ENCODE data around the gene IFT88.
"Not testable (repeated sequence)": the region's sequence is repeated elsewhere in the genome, so short reads cannot be mapped to it uniquely, and the experiment has no call there.

Gene IFT88

GRCh38 chr13:20636079-20636478 is 69.1 kb downstream of the IFT88 start:
- Mint-ChIP-seq H3K27ac (no peak overlapping the region), H3K4me1 (ENCODE audit: low read depth) (no peaks in the 10 kb centered on the region), H3K4me3 (no peak overlapping the region), H3K27me3 (no peaks in the 10 kb centered on the region), H3K9me3 (ENCODE audit: low read depth) (no peaks in the 10 kb centered on the region), H3K36me3 (peaks cover 24% of the 10 kb centered on the region)

GRCh38 chr13:20637811-20638210 is 70.9 kb downstream of the IFT88 start:
- H3K27me3 Mint-ChIP-seq = no peaks in the 10 kb centered on the region
- H3K4me1 Mint-ChIP-seq (ENCODE audit: low read depth) = no peaks in the 10 kb centered on the region
- peaks cover 21% of the 10 kb centered on the region for H3K36me3 Mint-ChIP-seq
- H3K4me3 Mint-ChIP-seq = no peak overlapping the region
- H3K27ac Mint-ChIP-seq = no peak overlapping the region
- no peaks in the 10 kb centered on the region for H3K9me3 Mint-ChIP-seq (ENCODE audit: low read depth)

- Mint-ChIP-seq H3K4me1 (ENCODE audit: low read depth) (no peaks in the 10 kb centered on the region), H3K36me3 (peaks cover 14% of the 10 kb centered on the region), H3K27me3 (no peaks in the 10 kb centered on the region), H3K27ac (no peak overlapping the region), H3K9me3 (ENCODE audit: low read depth) (no peaks in the 10 kb centered on the region), H3K4me3 (no peak overlapping the region)
These were observed 80.8 kb downstream of the IFT88 start for GRCh38 chr13:20647758-20648157.

- no peak overlapping the region for H3K4me3 Mint-ChIP-seq
- no peak overlapping the region for H3K27ac Mint-ChIP-seq
- H3K4me1 Mint-ChIP-seq (ENCODE audit: low read depth) = no peaks in the 10 kb centered on the region
- H3K27me3 Mint-ChIP-seq = no peaks in the 10 kb centered on the region
- no peaks in the 10 kb centered on the region for H3K9me3 Mint-ChIP-seq (ENCODE audit: low read depth)
- peaks cover 3% of the 10 kb centered on the region for H3K36me3 Mint-ChIP-seq
These were observed 86.0 kb downstream of the IFT88 start for GRCh38 chr13:20652946-20653345.

GRCh38 chr13:20654156-20654555 is 87.2 kb downstream of the IFT88 start:
- no peaks in the 10 kb centered on the region for H3K9me3 Mint-ChIP-seq (ENCODE audit: low read depth)
- H3K27me3 Mint-ChIP-seq = no peaks in the 10 kb centered on the region
- no peak overlapping the region for H3K27ac Mint-ChIP-seq
- no peaks in the 10 kb centered on the region for H3K4me1 Mint-ChIP-seq (ENCODE audit: low read depth)
- H3K4me3 Mint-ChIP-seq = no peak overlapping the region
- H3K36me3 Mint-ChIP-seq = peaks cover 3% of the 10 kb centered on the region

GRCh38 chr13:20658451-20659040 is 91.6 kb downstream of the IFT88 start:
- H3K36me3 Mint-ChIP-seq = peaks cover 12% of the 10 kb centered on the region

GRCh38 chr13:20664351-20664750 is 97.4 kb downstream of the IFT88 start:
- no peaks in the 10 kb centered on the region for H3K9me3 Mint-ChIP-seq (ENCODE audit: low read depth)

More at GRCh38 chr13:20658451-20659040, 91.6 kb downstream of the IFT88 start:
- Mint-ChIP-seq H3K27me3 (no peaks in the 10 kb centered on the region), H3K4me3 (no peak overlapping the region), H3K4me1 (ENCODE audit: low read depth) (no peaks in the 10 kb centered on the region), H3K27ac (no peak overlapping the region), H3K9me3 (ENCODE audit: low read depth) (no peaks in the 10 kb centered on the region)

GRCh38 chr13:20666948-20667347 is 100.0 kb downstream of the IFT88 start:
- Mint-ChIP-seq H3K9me3 (ENCODE audit: low read depth) (no peaks in the 10 kb centered on the region), H3K27ac (no peak overlapping the region), H3K4me1 (ENCODE audit: low read depth) (no peaks in the 10 kb centered on the region), H3K4me3 (no peak overlapping the region), H3K27me3 (no peaks in the 10 kb centered on the region), H3K36me3 (peaks cover 14% of the 10 kb centered on the region)

More at GRCh38 chr13:20664351-20664750, 97.4 kb downstream of the IFT88 start:
- peaks cover 18% of the 10 kb centered on the region for H3K36me3 Mint-ChIP-seq
- no peaks in the 10 kb centered on the region for H3K27me3 Mint-ChIP-seq
- no peak overlapping the region for H3K4me3 Mint-ChIP-seq
- H3K4me1 Mint-ChIP-seq (ENCODE audit: low read depth) = no peaks in the 10 kb centered on the region
- H3K27ac Mint-ChIP-seq = no peak overlapping the region

GRCh38 chr13:20667857-20668437 is 101.0 kb downstream of the IFT88 start:
- no peak overlapping the region for H3K4me3 Mint-ChIP-seq
- H3K27me3 Mint-ChIP-seq = no peaks in the 10 kb centered on the region
- no peaks in the 10 kb centered on the region for H3K9me3 Mint-ChIP-seq (ENCODE audit: low read depth)
- peaks cover 12% of the 10 kb centered on the region for H3K36me3 Mint-ChIP-seq
- no peaks in the 10 kb centered on the region for H3K4me1 Mint-ChIP-seq (ENCODE audit: low read depth)
- H3K27ac Mint-ChIP-seq = no peak overlapping the region

GRCh38 chr13:20669162-20669561 is 102.2 kb downstream of the IFT88 start:
- Mint-ChIP-seq H3K9me3 (ENCODE audit: low read depth) (no peaks in the 10 kb centered on the region), H3K4me1 (ENCODE audit: low read depth) (no peaks in the 10 kb centered on the region), H3K27me3 (no peaks in the 10 kb centered on the region), H3K36me3 (peaks cover 18% of the 10 kb centered on the region), H3K4me3 (no peak overlapping the region), H3K27ac (no peak overlapping the region)

GRCh38 chr13:20671789-20672188 is 104.8 kb downstream of the IFT88 start:
- Mint-ChIP-seq H3K36me3 (peaks cover 15% of the 10 kb centered on the region), H3K4me1 (ENCODE audit: low read depth) (no peaks in the 10 kb centered on the region), H3K9me3 (ENCODE audit: low read depth) (no peaks in the 10 kb centered on the region), H3K4me3 (no peak overlapping the region), H3K27me3 (no peaks in the 10 kb centered on the region), H3K27ac (no peak overlapping the region)

- Mint-ChIP-seq H3K4me3 (no peak overlapping the region), H3K4me1 (ENCODE audit: low read depth) (no peaks in the 10 kb centered on the region), H3K27ac (no peak overlapping the region), H3K36me3 (peaks cover 15% of the 10 kb centered on the region), H3K9me3 (ENCODE audit: low read depth) (no peaks in the 10 kb centered on the region), H3K27me3 (no peaks in the 10 kb centered on the region)
These were observed 105.8 kb downstream of the IFT88 start for GRCh38 chr13:20672772-20673171.

GRCh38 chr13:20673715-20674114 is 106.8 kb downstream of the IFT88 start:
- H3K27ac Mint-ChIP-seq = no peak overlapping the region
- H3K4me3 Mint-ChIP-seq = no peak overlapping the region
- H3K9me3 Mint-ChIP-seq (ENCODE audit: low read depth) = no peaks in the 10 kb centered on the region
- peaks cover 15% of the 10 kb centered on the region for H3K36me3 Mint-ChIP-seq
- no peaks in the 10 kb centered on the region for H3K4me1 Mint-ChIP-seq (ENCODE audit: low read depth)
- H3K27me3 Mint-ChIP-seq = no peaks in the 10 kb centered on the region

- H3K27ac Mint-ChIP-seq = no peak overlapping the region
- H3K4me3 Mint-ChIP-seq = no peak overlapping the region
- H3K36me3 Mint-ChIP-seq = peaks cover 14% of the 10 kb centered on the region
- no peaks in the 10 kb centered on the region for H3K4me1 Mint-ChIP-seq (ENCODE audit: low read depth)
- no peaks in the 10 kb centered on the region for H3K9me3 Mint-ChIP-seq (ENCODE audit: low read depth)
- H3K27me3 Mint-ChIP-seq = no peaks in the 10 kb centered on the region
These were observed 109.3 kb downstream of the IFT88 start for GRCh38 chr13:20676213-20676612.

- not testable (repeated sequence) for H3K27me3 Mint-ChIP-seq; H3K4me1 Mint-ChIP-seq (ENCODE audit: low read depth); H3K4me3 Mint-ChIP-seq; H3K27ac Mint-ChIP-seq; H3K9me3 Mint-ChIP-seq (ENCODE audit: low read depth)
- peaks cover 18% of the 10 kb centered on the region for H3K36me3 Mint-ChIP-seq
These were observed 111.6 kb downstream of the IFT88 start for GRCh38 chr13:20678606-20679005.

- no peaks in the 10 kb centered on the region for H3K9me3 Mint-ChIP-seq (ENCODE audit: low read depth)
- no peak overlapping the region for H3K4me3 Mint-ChIP-seq
- peaks cover 12% of the 10 kb centered on the region for H3K36me3 Mint-ChIP-seq
- no peak overlapping the region for H3K27ac Mint-ChIP-seq
- H3K4me1 Mint-ChIP-seq (ENCODE audit: low read depth) = no peaks in the 10 kb centered on the region
- no peaks in the 10 kb centered on the region for H3K27me3 Mint-ChIP-seq
These were observed 112.9 kb downstream of the IFT88 start for GRCh38 chr13:20679879-20680278.
